Measurements from ENCODE around the gene SLC22A3. TPM values are rescaled to one million over a fixed set of nuclear protein-coding genes. Genes with fewer than 3 reads are reported as not detected.

Gene SLC22A3
- total RNA-seq, 2 experiments from 2014 or later: not detected

GRCh38 chr6:160319246-160319645 is 28.9 kb upstream of the SLC22A3 start:
- no peaks in the 10 kb centered on the region for H3K4me1 Mint-ChIP-seq
- peaks cover 5% of the 10 kb centered on the region for H3K9me3 Mint-ChIP-seq (ENCODE audit: low read depth)
- DNase-seq (no peak), ATAC-seq (no peak)
- H3K27me3 Mint-ChIP-seq: peaks cover 14% of the 10 kb centered on the region
- ChIA-PET CTCF (interaction anchor here (0.7 kb wide), 1 partner anchor 692 kb away, joined by 4 read pairs; no protein-coding TSS in a partner anchor), POLR2A (no interaction called here)
- no peak overlapping the region for H3K4me3 Mint-ChIP-seq
- intact Hi-C loops (cut with DNase I, micrococcal nuclease): no loop called here
- no peak overlapping the region for H3K27ac Mint-ChIP-seq
- H3K36me3 Mint-ChIP-seq (ENCODE audit: low read depth): no peaks in the 10 kb centered on the region

GRCh38 chr6:160321729-160322505 is 26.3 kb upstream of the SLC22A3 start:
- Mint-ChIP-seq H3K9me3 (ENCODE audit: low read depth) (peaks cover 5% of the 10 kb centered on the region), H3K4me1 (no peaks in the 10 kb centered on the region), H3K4me3 (no peak overlapping the region), H3K36me3 (ENCODE audit: low read depth) (no peaks in the 10 kb centered on the region), H3K27me3 (peaks cover 11% of the 10 kb centered on the region), H3K27ac (no peak overlapping the region)
- POLR2A ChIA-PET: no interaction called here
- DNase-seq: no peak
- CTCF ChIA-PET: interaction anchor here (0.6 kb wide), 1 partner anchor 54 kb away, joined by 3 read pairs; no protein-coding TSS in a partner anchor
- ATAC-seq: no peak
- intact Hi-C loops (cut with DNase I, micrococcal nuclease): no loop called here

GRCh38 chr6:160327981-160328380 is 20.2 kb upstream of the SLC22A3 start:
- H3K27me3 Mint-ChIP-seq: peaks cover 23% of the 10 kb centered on the region
- DNase-seq (no peak), ATAC-seq (no peak)
- no peaks in the 10 kb centered on the region for H3K36me3 Mint-ChIP-seq (ENCODE audit: low read depth)
- intact Hi-C loops (cut with DNase I, micrococcal nuclease): no loop called here
- POLR2A ChIA-PET: no interaction called here
- no peak overlapping the region for H3K27ac Mint-ChIP-seq
- no peak overlapping the region for H3K4me3 Mint-ChIP-seq
- H3K9me3 Mint-ChIP-seq (ENCODE audit: low read depth): no peaks in the 10 kb centered on the region
- no peaks in the 10 kb centered on the region for H3K4me1 Mint-ChIP-seq
- CTCF ChIA-PET: no interaction called here

GRCh38 chr6:160328447-160328846 is 19.7 kb upstream of the SLC22A3 start:
- no peak overlapping the region for H3K27ac Mint-ChIP-seq
- intact Hi-C loops (cut with DNase I, micrococcal nuclease): no loop called here
- peaks cover 27% of the 10 kb centered on the region for H3K27me3 Mint-ChIP-seq
- no peaks in the 10 kb centered on the region for H3K4me1 Mint-ChIP-seq
- no peaks in the 10 kb centered on the region for H3K9me3 Mint-ChIP-seq (ENCODE audit: low read depth)
- no peak overlapping the region for H3K4me3 Mint-ChIP-seq
- ChIA-PET POLR2A (no interaction called here), CTCF (no interaction called here)
- ATAC-seq (no peak), DNase-seq (no peak)
- H3K36me3 Mint-ChIP-seq (ENCODE audit: low read depth): no peaks in the 10 kb centered on the region

- DNase-seq (no peak), ATAC-seq (no peak)
- H3K36me3 Mint-ChIP-seq (ENCODE audit: low read depth): no peaks in the 10 kb centered on the region
- no peaks in the 10 kb centered on the region for H3K9me3 Mint-ChIP-seq (ENCODE audit: low read depth)
- H3K4me3 Mint-ChIP-seq: no peak overlapping the region
- ChIA-PET CTCF (interaction anchor here (0.8 kb wide), 1 partner anchor 16 kb away, joined by 3 read pairs; no protein-coding TSS in a partner anchor), POLR2A (no interaction called here)
- H3K4me1 Mint-ChIP-seq: no peaks in the 10 kb centered on the region
- intact Hi-C loops (cut with DNase I, micrococcal nuclease): no loop called here
- H3K27ac Mint-ChIP-seq: no peak overlapping the region
- H3K27me3 Mint-ChIP-seq: peaks cover 33% of the 10 kb centered on the region
Observed at GRCh38 chr6:160329188-160329587, 19.0 kb upstream of the SLC22A3 start.

- H3K36me3 Mint-ChIP-seq (ENCODE audit: low read depth): no peaks in the 10 kb centered on the region
- no peaks in the 10 kb centered on the region for H3K9me3 Mint-ChIP-seq (ENCODE audit: low read depth)
- intact Hi-C loops (cut with DNase I, micrococcal nuclease): no loop called here
- no peak for DNase-seq
- CTCF ChIA-PET: interaction anchor here (0.6 kb wide), 1 partner anchor 1023 kb away, joined by 3 read pairs; no protein-coding TSS in a partner anchor
- no peak overlapping the region for H3K27ac Mint-ChIP-seq
- H3K4me1 Mint-ChIP-seq: no peaks in the 10 kb centered on the region
- H3K27me3 Mint-ChIP-seq: peaks cover 35% of the 10 kb centered on the region
- ATAC-seq: no peak
- no peak overlapping the region for H3K4me3 Mint-ChIP-seq
- POLR2A ChIA-PET: no interaction called here
Observed at GRCh38 chr6:160330619-160331018, 17.6 kb upstream of the SLC22A3 start.

GRCh38 chr6:160331204-160331603 is 17.0 kb upstream of the SLC22A3 start:
- H3K27ac Mint-ChIP-seq: no peak overlapping the region
- ATAC-seq (no peak), DNase-seq (no peak)
- no peaks in the 10 kb centered on the region for H3K4me1 Mint-ChIP-seq
- no peaks in the 10 kb centered on the region for H3K9me3 Mint-ChIP-seq (ENCODE audit: low read depth)
- H3K27me3 Mint-ChIP-seq: peaks cover 35% of the 10 kb centered on the region
- intact Hi-C loops (cut with DNase I, micrococcal nuclease): no loop called here
- ChIA-PET CTCF (interaction anchor here (0.6 kb wide), 1 partner anchor 1024 kb away, joined by 3 read pairs; no protein-coding TSS in a partner anchor), POLR2A (no interaction called here)
- H3K36me3 Mint-ChIP-seq (ENCODE audit: low read depth): no peaks in the 10 kb centered on the region
- H3K4me3 Mint-ChIP-seq: no peak overlapping the region

- H3K27ac Mint-ChIP-seq: no peak overlapping the region
- no peaks in the 10 kb centered on the region for H3K4me1 Mint-ChIP-seq
- H3K9me3 Mint-ChIP-seq (ENCODE audit: low read depth): no peaks in the 10 kb centered on the region
- H3K36me3 Mint-ChIP-seq (ENCODE audit: low read depth): no peaks in the 10 kb centered on the region
- H3K27me3 Mint-ChIP-seq: peaks cover 35% of the 10 kb centered on the region
- ChIA-PET POLR2A (no interaction called here), CTCF (no interaction called here)
- ATAC-seq (no peak), DNase-seq (no peak)
- no peak overlapping the region for H3K4me3 Mint-ChIP-seq
- intact Hi-C loops (cut with DNase I, micrococcal nuclease): no loop called here
Observed at GRCh38 chr6:160331753-160332152, 16.4 kb upstream of the SLC22A3 start.

GRCh38 chr6:160333101-160333500 is 15.1 kb upstream of the SLC22A3 start:
- no peak for ATAC-seq
- Mint-ChIP-seq H3K4me3 (no peak overlapping the region), H3K36me3 (ENCODE audit: low read depth) (no peaks in the 10 kb centered on the region), H3K9me3 (ENCODE audit: low read depth) (no peaks in the 10 kb centered on the region), H3K27ac (no peak overlapping the region), H3K27me3 (peaks cover 41% of the 10 kb centered on the region), H3K4me1 (no peaks in the 10 kb centered on the region)
- ChIA-PET POLR2A (no interaction called here), CTCF (no interaction called here)
- no peak for DNase-seq
- intact Hi-C loops (cut with DNase I, micrococcal nuclease): no loop called here

- ChIA-PET CTCF (no interaction called here), POLR2A (no interaction called here)
- Mint-ChIP-seq H3K4me3 (no peak overlapping the region), H3K4me1 (no peaks in the 10 kb centered on the region), H3K27me3 (peaks cover 42% of the 10 kb centered on the region), H3K9me3 (ENCODE audit: low read depth) (no peaks in the 10 kb centered on the region), H3K36me3 (ENCODE audit: low read depth) (no peaks in the 10 kb centered on the region), H3K27ac (no peak overlapping the region)
- no peak for ATAC-seq
- no peak for DNase-seq
- intact Hi-C loops (cut with DNase I, micrococcal nuclease): no loop called here
Observed at GRCh38 chr6:160333841-160334240, 14.3 kb upstream of the SLC22A3 start.

- peaks cover 32% of the 10 kb centered on the region for H3K27me3 Mint-ChIP-seq
- no peak for ATAC-seq
- ChIA-PET CTCF (no interaction called here), POLR2A (no interaction called here)
- intact Hi-C loops (cut with DNase I, micrococcal nuclease): no loop called here
- H3K4me1 Mint-ChIP-seq: no peaks in the 10 kb centered on the region
- no peak for DNase-seq
- H3K27ac Mint-ChIP-seq: no peak overlapping the region
- H3K4me3 Mint-ChIP-seq: no peak overlapping the region
- H3K36me3 Mint-ChIP-seq (ENCODE audit: low read depth): no peaks in the 10 kb centered on the region
- no peaks in the 10 kb centered on the region for H3K9me3 Mint-ChIP-seq (ENCODE audit: low read depth)
Observed at GRCh38 chr6:160336200-160336599, 12.0 kb upstream of the SLC22A3 start.

GRCh38 chr6:160337301-160337700 is 10.9 kb upstream of the SLC22A3 start:
- H3K36me3 Mint-ChIP-seq (ENCODE audit: low read depth): no peaks in the 10 kb centered on the region
- H3K27me3 Mint-ChIP-seq: peaks cover 26% of the 10 kb centered on the region
- DNase-seq (no peak), ATAC-seq (no peak)
- ChIA-PET CTCF (no interaction called here), POLR2A (no interaction called here)
- no peak overlapping the region for H3K27ac Mint-ChIP-seq
- no peaks in the 10 kb centered on the region for H3K4me1 Mint-ChIP-seq
- no peaks in the 10 kb centered on the region for H3K9me3 Mint-ChIP-seq (ENCODE audit: low read depth)
- H3K4me3 Mint-ChIP-seq: no peak overlapping the region
- intact Hi-C loops (cut with DNase I, micrococcal nuclease): no loop called here

Data from activated CD4-positive, alpha-beta T cell treated with anti-CD3 and anti-CD28 coated beads for 36 hours (primary cell).